G401.6 (cell line): Measurements from ENCODE around the gene ZMYM5.
"Not testable (repeated sequence)": the region's sequence is repeated elsewhere in the genome, so short reads cannot be mapped to it uniquely, and the experiment has no call there.

Source experiments
- FAIRE-seq: peaks from 2 replicates; lab custom pipeline; 2012; peaks lifted over from hg19 to GRCh38; lab: Jason Lieb, UNC

The ZMYM5 gene

GRCh38 chr13:19818223-19818842 is 45.1 kb downstream of the ZMYM5 start:
- no peak for FAIRE-seq

GRCh38 chr13:19817510-19818158 is 45.8 kb downstream of the ZMYM5 start:
- no peak for FAIRE-seq

- no peak for FAIRE-seq
Observed at GRCh38 chr13:19817106-19817505, 46.3 kb downstream of the ZMYM5 start.

GRCh38 chr13:19815842-19816241 is 47.6 kb downstream of the ZMYM5 start:
- not testable (repeated sequence) for FAIRE-seq

- no peak for FAIRE-seq
Observed at GRCh38 chr13:19810996-19811881, 52.2 kb downstream of the ZMYM5 start.

- no peak for FAIRE-seq
Observed at GRCh38 chr13:19810151-19810550, 53.3 kb downstream of the ZMYM5 start.

GRCh38 chr13:19805765-19806164 is 57.7 kb downstream of the ZMYM5 start:
- no peak for FAIRE-seq

- no peak for FAIRE-seq
Observed at GRCh38 chr13:19795956-19796355, 67.5 kb downstream of the ZMYM5 start.

GRCh38 chr13:19794631-19795030 is 68.8 kb downstream of the ZMYM5 start:
- no peak for FAIRE-seq

- no peak for FAIRE-seq
Observed at GRCh38 chr13:19791953-19792537, 71.4 kb downstream of the ZMYM5 start.

- peak; percentile 98 for FAIRE-seq
Observed at GRCh38 chr13:19782727-19783682, 80.4 kb downstream of the ZMYM5 start, which contains the start of gene PSPC1. Gene PSPC1 (minus strand): TSS chr13:19782945. CDS start chr13:19782757, 188 bp downstream.

GRCh38 chr13:19782049-19782726 is 81.3 kb downstream of the ZMYM5 start:
- FAIRE-seq, result no peak

GRCh38 chr13:19781526-19781925 is 81.9 kb downstream of the ZMYM5 start:
- no peak for FAIRE-seq

- FAIRE-seq, result not testable (repeated sequence)
Observed at GRCh38 chr13:19780753-19781418, 82.6 kb downstream of the ZMYM5 start.
